SIG-M5 (cell line): Measurements from ENCODE around the gene R3HDM4.

Source experiments
- DNase-seq: peaks from one replicate; lab custom pipeline; 2025; lab: John Stamatoyannopoulos, UW

The R3HDM4 gene

GRCh38 chr19:872266-872951, 40.6 kb downstream of the R3HDM4 start:
- DNase-seq = no peak

- DNase-seq = no peak
Measured at GRCh38 chr19:871446-872265, 41.4 kb downstream of the R3HDM4 start.

- DNase-seq = no peak
Measured at GRCh38 chr19:870963-871401, 42.0 kb downstream of the R3HDM4 start.

GRCh38 chr19:870314-870713, 42.7 kb downstream of the R3HDM4 start:
- DNase-seq = no peak

GRCh38 chr19:869245-870177, 43.5 kb downstream of the R3HDM4 start:
- no peak for DNase-seq

GRCh38 chr19:868458-869244, 44.4 kb downstream of the R3HDM4 start:
- no peak for DNase-seq

GRCh38 chr19:867855-868457, 45.1 kb downstream of the R3HDM4 start:
- no peak for DNase-seq

GRCh38 chr19:867301-867793, 45.7 kb downstream of the R3HDM4 start:
- no peak for DNase-seq

- no peak for DNase-seq
Measured at GRCh38 chr19:866769-867300, 46.2 kb downstream of the R3HDM4 start.

- no peak for DNase-seq
Measured at GRCh38 chr19:863315-863620, 49.8 kb downstream of the R3HDM4 start.

GRCh38 chr19:862581-863314, 50.3 kb downstream of the R3HDM4 start:
- no peak for DNase-seq

- no peak for DNase-seq
Measured at GRCh38 chr19:861756-862580, 51.1 kb downstream of the R3HDM4 start.

- no peak for DNase-seq
Measured at GRCh38 chr19:861141-861755, 51.8 kb downstream of the R3HDM4 start.

GRCh38 chr19:858868-859843, 53.9 kb downstream of the R3HDM4 start, which contains the start of gene CFD:
CFD (plus strand) TSS chr19:859664; CDS start chr19:859690, 26 bp downstream.
- no peak for DNase-seq

- DNase-seq = no peak
Measured at GRCh38 chr19:858284-858683, 54.7 kb downstream of the R3HDM4 start.

GRCh38 chr19:855566-856120, 57.4 kb downstream of the R3HDM4 start:
- DNase-seq = no peak

- no peak for DNase-seq
Measured at GRCh38 chr19:855142-855541, 57.9 kb downstream of the R3HDM4 start.
